Measurements from ENCODE around the gene PLCG2.

The PLCG2 gene

GRCh38 chr16:81744911-81745310, 34.2 kb upstream of the PLCG2 start:
- TF ChIP-seq CTCF (IDR thresholded peaks at IDR 0.05; ENCODE audit: low read depth, low read length, missing control alignments) = no peak
- no peak overlapping the region for H3K4me3 ChIP-seq (replicated peaks; ENCODE audit: low read depth, low read length)
- no peak for DNase-seq (ENCODE audit: extremely low read depth, low read depth)

- H3K4me3 ChIP-seq (replicated peaks; ENCODE audit: low read depth, low read length) = peak overlapping the region; percentile 30
- DNase-seq (ENCODE audit: extremely low read depth, low read depth) = no peak
- TF ChIP-seq CTCF (IDR thresholded peaks at IDR 0.05; ENCODE audit: low read depth, low read length, missing control alignments) = no peak
Observed at GRCh38 chr16:81745704-81746558, 33.2 kb upstream of the PLCG2 start.

GRCh38 chr16:81746566-81746965, 32.5 kb upstream of the PLCG2 start:
- peak overlapping the region; percentile 30 for H3K4me3 ChIP-seq (replicated peaks; ENCODE audit: low read depth, low read length)
- TF ChIP-seq CTCF (IDR thresholded peaks at IDR 0.05; ENCODE audit: low read depth, low read length, missing control alignments) = no peak
- DNase-seq (ENCODE audit: extremely low read depth, low read depth) = no peak

GRCh38 chr16:81748476-81749198, 30.5 kb upstream of the PLCG2 start:
- no peak for DNase-seq (ENCODE audit: extremely low read depth, low read depth)
- TF ChIP-seq CTCF (IDR thresholded peaks at IDR 0.05; ENCODE audit: low read depth, low read length, missing control alignments) = no peak
- no peak overlapping the region for H3K4me3 ChIP-seq (replicated peaks; ENCODE audit: low read depth, low read length)

- H3K4me3 ChIP-seq (replicated peaks; ENCODE audit: low read depth, low read length) = no peak overlapping the region
- no peak for DNase-seq (ENCODE audit: extremely low read depth, low read depth)
- no peak for TF ChIP-seq CTCF (IDR thresholded peaks at IDR 0.05; ENCODE audit: low read depth, low read length, missing control alignments)
Observed at GRCh38 chr16:81752225-81752875, 26.7 kb upstream of the PLCG2 start.

- H3K4me3 ChIP-seq (replicated peaks; ENCODE audit: low read depth, low read length) = no peak overlapping the region
- no peak for TF ChIP-seq CTCF (IDR thresholded peaks at IDR 0.05; ENCODE audit: low read depth, low read length, missing control alignments)
- no peak for DNase-seq (ENCODE audit: extremely low read depth, low read depth)
Observed at GRCh38 chr16:81752876-81753227, 26.2 kb upstream of the PLCG2 start.

All from HFF-Myc (cell line).